DMS53 (cell line): Measurements from ENCODE around the gene FER1L5.

ENCODE experiments used
- DNase-seq: peaks from one replicate; lab custom pipeline; 2025; lab: John Stamatoyannopoulos, UW

FER1L5 gene

DNA sequence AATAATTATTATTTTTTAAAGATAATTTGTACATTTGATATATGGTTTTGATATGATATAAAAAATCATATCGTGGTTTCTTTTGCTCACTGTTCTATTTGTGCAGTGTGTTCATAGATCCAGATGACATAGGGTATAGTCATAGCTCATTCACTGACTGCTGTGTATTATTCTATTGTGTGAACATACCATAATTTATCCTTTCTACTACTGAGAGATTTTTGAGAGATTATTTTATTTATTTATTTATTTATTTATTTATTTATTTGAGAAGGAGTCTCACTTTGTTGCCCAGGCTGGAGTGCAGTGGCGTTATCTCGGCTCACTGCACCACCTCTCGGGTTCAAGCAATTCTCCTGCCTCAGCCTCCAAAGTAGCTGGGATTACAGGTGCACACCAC, 39.0 kb downstream of the FER1L5 start:
- DNase-seq: no peak

DNA sequence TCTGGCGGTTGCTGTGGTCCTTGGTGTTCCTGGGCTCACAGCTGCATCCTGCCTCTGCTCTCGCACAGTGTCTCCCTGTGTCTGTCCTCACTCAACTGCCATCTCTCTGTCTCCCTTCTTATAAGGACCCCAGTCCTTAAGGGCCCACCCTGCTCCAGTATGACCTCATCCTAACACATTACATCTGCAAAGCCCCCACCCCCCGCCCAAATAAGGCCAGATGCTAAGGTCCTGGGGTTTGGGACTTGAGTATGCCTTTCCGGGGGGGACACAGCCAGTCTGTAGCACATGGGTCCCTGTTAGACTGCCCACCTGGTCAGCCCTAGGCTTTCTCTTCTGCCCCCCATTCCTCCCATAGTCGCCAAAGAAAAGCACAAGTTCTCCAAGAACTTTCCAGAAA, 40.7 kb downstream of the FER1L5 start:
- DNase-seq: no peak

GRCh38 chr2:96683972-96684820, 41.6 kb downstream of the FER1L5 start:
- no peak for DNase-seq

DNA sequence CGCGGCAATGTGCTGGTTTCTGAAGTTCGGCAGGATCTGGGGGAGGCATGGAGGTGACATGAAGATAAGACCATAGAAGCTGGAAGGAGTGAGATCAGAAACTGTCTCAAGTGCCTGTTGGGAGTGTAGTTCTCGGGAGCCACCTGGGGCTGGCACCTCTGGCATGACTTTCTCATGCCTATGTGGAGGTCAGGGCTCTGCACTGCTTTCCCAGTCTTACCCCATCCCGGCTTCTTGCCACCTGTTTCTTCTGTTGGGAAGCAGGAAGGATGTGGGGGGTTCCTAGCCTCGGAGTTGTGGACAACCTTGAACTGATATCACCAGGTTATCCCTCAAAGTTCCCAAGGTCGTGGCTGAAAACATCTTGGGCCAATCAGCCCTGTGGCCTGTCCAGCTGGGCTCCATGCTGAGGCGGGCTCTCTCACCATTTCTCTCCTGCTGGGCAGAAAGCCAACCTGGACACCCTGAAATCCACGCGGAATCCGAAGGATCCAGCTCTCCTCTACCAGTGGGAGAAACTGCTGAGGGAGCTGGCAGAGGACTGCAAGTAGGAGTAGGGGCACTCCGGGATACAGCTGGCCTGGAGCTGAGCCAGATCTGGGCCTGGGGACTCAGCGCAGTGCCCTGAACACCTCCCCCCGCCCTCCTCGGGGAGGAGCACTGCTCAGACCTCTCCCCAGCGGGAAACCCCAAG, 42.5 kb downstream of the FER1L5 start:
- DNase-seq: no peak

DNA sequence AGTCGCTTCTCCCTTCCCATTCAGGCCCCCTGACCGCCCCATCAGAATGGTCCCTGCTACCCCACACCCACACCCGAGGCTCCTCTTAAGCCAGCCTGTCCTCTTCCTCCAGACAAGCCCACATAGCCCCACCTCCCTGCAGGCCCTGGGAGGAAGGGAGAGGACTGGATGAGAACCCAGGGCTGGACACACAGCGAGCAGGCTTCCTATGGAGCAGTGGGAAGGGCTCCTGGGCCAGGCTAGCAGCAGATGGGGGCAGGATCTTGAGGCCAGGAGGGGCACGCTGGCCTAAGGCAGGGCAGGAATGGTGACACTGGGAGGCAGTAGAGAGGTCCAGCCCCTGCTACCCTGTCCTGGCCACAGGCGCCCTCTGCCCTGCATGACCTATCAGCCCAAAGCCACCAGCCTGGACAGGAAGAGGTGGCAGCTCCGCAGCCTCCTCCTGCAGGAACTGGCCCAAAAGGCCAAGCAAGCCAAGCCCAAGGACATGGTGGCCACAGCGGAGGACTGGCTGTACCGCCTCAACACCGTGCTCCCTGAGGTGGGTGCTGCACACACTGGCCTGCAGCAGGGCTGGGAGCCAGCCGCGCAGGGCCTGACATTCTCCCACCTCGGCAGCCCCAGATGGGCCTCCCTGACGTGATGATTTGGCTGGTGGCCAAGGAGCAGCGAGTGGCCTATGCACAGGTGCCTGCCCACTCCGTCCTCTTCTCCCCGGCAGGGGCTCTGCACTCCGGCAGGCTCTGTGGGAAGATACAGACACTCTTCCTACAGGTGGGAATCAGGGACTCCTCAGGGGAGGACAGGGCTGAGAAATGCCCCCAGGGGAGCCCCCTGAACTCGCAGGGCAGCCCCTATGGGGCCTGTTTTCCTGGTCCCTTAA, 43.3 kb downstream of the FER1L5 start:
- DNase-seq: peak; percentile 86

DNA sequence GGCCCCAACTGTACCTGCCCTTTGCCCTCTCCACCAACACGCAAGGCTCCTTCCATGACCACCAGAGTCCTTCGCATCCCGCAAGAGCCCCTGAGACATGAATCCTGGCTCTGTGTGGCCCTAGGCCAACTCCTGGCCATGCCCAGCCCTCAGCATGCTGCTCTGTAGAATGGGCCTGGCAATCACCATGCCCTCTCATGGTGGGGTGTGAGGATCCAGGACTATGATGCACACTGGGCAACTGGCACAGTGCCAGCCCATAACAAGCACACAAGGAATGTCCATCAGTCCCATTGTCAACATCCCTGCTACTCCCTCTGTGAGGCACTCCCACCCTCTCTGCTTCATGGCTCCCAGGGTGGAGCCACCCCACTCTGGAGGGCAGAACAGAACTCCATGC, 44.7 kb downstream of the FER1L5 start:
- DNase-seq: peak; percentile 40

DNA sequence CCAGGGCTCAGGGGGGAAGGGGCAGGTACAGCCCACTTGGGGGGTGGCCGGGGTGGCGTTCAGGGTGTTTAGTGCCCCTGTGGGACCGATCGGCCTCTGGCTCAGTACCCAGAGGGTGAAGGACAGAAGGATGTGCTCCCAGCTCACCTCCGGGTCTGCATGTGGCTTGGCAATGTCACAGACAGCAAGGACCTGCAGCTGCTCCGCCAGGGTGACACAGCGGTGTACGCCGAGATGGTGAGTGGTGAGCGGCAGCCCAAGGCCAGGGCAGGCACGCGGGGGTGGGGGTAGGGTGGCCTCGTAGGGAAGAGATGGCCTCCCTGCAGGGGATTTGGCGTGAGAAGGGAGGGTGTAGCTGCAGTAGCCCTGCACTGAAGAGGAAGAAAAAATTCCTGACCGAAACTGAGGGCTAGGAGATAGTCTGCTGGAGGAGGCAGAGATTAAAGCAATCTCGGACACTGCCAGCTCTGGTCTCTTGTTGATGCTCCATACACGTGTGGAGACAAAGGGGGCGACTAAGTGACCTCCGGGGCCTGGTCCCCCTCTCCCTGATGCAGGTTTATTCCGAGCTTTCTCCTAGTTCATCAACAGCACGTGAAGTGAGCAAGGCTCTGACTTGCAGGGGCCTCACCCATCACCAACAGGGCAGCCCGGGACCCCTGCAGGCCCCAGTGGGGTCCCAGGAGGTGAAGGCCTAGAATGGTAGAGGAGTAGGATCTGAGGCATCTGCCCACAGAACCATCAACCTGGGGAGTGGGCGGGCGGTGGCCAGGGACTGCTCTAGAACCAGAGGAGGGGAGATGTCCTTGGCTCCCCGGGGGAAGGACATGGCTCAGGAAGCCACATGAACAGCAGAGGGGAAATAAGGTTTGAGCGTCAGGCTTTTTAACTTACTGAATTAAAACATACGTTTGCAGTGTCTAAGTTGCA, 45.4 kb downstream of the FER1L5 start:
- DNase-seq: no peak

- DNase-seq: no peak
Measured at GRCh38 chr2:96688649-96689430, 46.3 kb downstream of the FER1L5 start.

GRCh38 chr2:96689431-96689991, 46.9 kb downstream of the FER1L5 start:
- no peak for DNase-seq

- DNase-seq: no peak
Measured at GRCh38 chr2:96690306-96691021, 47.9 kb downstream of the FER1L5 start.

GRCh38 chr2:96691022-96691612, 48.6 kb downstream of the FER1L5 start:
- no peak for DNase-seq

DNA sequence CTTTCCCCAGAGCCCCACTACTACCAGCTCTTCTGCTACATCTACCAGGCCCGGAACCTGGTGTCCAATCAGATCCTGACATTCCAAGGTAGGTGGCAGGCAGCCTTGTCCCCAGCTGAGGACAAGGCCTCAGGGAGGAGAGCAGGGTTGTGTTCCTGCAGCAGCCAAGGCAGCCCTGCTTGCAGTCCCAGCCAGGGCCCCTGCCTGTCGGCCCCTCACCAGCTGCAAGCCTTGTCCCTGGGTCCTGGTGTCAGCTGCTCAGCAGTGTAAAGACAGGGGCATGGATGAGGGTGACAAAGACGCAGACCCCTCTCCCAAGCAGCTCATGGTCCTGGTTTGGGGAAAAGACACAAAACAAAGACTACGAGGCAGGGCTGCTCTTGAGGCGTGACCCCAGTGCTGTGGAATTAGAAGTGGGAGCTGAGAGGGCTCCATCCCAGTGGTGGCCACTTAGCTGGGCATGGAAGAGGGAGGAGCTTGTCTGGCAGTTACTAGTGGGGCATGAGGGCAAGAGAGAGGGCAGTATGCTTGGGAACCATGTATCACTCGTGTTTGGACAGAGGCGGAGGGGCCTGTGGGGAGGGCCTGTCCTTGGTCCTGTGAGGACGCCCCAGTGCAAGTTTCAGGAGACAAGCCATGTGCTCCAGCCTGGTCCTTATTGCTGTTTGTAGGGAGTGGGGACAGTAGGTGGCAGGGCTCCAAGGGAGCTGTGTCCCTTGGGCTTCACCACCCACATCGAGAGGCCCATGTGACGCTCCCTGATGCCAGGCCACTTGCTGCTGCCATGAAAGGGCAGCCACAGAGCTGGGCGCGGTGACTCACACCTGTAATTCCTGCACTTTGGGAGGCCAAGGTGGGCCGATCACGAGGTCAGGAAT, 49.8 kb downstream of the FER1L5 start:
- DNase-seq: no peak

DNA sequence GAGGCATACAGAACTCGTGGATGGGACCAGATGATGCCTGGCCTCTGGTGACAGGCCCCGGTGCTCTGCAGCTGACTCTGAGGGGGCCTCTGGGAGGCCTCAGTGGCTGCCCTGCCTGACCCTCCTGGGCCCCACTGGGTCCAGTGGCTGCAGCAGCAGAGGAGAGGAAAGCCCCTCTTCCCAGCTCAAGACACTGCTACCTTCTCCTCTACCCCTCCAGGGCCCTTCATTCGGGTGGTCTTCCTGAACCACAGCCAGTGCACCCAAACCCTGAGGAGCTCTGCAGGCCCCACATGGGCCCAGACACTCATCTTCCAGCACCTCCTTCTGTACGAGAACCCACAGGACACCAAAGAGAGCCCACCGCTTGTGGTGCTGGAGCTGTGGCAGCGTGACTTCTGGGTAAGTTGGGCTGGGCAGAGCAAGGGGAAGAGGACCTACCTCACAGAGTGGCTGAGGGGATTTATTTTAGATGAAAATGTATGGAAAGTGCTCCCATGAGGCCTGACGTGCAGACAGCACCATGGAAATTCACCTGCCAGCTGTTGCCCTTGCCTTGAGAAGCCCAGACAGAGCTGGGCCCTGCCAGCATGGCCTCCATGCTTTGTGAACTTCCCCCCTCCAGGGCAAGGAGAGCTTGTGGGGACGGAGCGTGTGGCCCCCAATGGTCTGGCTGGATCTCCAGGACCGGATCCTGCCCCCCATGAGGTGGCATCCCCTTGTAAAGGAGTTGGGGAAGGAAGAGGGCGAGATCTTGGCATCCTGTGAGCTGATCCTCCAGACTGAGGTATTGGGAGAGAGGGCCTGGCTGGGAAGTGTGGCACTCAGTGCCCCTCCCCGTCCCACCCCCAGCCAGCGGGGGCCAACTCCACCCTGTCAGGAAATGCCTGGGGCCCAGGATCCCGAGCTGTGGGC, 51.0 kb downstream of the FER1L5 start:
- no peak for DNase-seq

- DNase-seq: no peak
Measured at GRCh38 chr2:96694279-96694678, 51.7 kb downstream of the FER1L5 start.

DNA sequence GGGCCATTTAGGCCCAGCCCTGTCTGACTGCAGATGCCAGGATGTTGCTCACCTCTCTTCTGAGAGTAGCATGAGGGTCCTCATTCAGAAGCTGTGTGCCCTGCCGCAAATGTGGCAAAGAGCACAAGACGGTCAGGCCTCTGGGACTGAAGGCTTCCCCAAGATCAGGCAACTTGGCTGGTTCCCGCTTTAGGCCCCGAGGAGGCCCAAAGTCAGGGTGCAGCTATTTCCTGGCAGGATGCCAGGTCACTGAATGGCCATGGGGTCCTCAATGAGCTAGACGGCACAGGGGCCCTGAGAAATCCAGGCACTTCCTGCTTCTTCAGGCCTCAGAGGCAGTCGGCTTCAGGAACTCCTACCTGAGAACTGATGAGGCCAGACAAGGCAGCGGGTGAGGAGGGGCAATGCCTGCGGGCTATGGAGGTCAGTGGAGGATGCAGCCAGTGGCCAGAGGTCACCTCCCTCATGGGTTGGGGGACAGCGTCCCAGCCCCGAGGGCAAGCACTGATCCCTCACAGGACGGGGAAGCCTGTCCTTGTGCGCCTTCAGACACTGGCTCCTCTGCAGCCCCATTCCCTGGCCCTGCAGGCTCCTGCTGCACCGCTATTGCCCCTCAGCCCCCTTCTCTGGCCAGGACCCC, 52.4 kb downstream of the FER1L5 start:
- no peak for DNase-seq

GRCh38 chr2:96695602-96696001, 53.0 kb downstream of the FER1L5 start:
- no peak for DNase-seq

DNA sequence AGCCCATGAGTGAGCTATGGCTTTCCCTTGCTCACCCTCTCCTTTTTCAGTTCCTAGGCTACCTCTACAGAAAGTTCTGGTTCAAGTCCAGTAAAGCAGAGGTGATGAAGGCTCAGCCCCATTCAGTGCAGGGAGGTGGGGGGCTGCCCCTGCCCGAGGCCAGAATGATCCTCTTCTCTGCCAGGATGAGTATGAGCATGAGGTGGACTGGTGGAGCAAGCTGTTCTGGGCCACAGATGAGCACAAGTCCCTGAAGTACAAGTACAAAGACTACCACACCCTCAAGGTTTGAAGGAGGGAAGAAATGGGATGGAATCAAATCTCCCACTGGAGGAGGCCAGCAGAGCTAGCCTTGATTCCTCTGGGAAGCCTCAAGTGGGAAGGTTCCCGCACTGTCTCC, 54.9 kb downstream of the FER1L5 start:
- no peak for DNase-seq
